NCI-H2196 treated with DMSO at 0.1 percent for 48 hours (cell line): Measurements from ENCODE around the gene WDR47.
"Not testable (repeated sequence)": the region's sequence is repeated elsewhere in the genome, so short reads cannot be mapped to it uniquely, and the experiment has no call there.

Experiments
- DNase-seq: peaks from one replicate; lab custom pipeline; 2025; ENCODE audit not compliant: unreplicated experiment; lab: John Stamatoyannopoulos, UW

Gene WDR47

DNA sequence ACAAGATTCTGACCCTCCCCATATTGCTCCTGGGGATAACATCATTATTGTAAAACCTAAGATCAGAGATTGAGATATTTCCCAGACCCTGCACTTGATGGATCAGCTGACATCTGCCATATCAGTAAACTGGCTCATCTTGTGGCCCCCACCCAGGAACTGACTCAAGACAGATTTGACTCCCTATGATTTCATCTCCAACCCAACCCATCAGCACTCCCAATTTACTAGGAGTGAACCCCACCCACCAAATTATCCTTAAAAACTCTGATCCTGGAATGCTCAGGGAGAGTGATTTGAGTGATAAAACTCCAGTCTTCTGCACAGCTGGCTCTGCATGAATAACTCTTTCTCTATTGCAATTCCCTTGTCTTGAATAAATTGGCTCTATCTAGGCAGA lies 72.6 kb downstream of the WDR47 start:
- DNase-seq = no peak

DNA sequence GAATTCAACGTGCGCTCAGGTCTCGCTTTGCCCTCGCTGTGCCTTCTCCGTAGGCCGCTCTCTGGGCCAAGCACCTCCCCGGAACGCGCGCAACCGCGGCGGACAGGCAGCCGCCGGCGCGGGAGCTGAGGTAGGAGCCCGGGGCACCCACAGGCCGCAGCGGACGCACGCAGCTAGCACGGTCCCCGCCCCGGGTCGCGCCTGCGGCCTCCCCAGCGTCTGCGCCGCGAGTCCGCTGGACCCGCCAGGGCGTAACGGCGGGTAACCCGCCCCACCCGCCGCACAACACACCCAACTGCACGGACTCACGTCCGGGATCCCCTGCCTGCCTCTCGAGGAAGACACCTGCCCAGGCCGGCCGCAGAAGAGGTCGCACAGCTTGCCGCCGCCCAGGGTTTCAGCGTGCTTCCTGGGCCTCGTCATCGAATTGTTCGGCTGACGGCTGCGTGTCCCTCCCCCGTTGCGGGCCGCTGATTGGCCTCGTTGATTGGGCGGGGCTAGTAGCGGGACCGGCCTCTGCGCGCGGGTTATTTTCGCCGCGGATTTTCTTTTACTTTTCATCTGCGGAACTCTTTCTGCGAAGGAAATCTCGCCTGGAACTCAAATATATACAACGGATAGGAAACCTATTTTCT lies 78.7 kb downstream of the WDR47 start, which contains the start of gene CLCC1:
Gene CLCC1 (minus strand): TSS at position 433 of the 635 bp plus-strand sequence. CDS start 13,047 bp downstream, outside the sequence.
- DNase-seq = peak; percentile 94

DNA sequence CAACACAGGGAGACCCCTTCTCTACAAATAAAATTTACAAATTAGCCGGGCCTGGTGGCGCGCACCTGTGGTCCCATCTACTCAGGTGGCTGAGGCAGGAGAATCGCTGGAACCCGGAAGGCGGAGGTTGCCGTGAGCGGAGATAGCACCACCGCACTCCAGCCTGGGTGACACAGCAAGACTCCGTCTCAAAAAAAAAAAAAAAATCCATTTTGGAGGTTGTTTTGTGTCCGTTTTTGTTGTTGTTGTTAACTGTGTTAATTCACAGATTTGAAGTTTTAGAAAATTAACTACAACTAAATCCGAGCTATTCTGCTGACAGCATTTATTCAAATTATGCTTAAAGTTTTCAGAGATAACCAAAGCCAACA lies 79.2 kb downstream of the WDR47 start:
- DNase-seq = no peak

DNA sequence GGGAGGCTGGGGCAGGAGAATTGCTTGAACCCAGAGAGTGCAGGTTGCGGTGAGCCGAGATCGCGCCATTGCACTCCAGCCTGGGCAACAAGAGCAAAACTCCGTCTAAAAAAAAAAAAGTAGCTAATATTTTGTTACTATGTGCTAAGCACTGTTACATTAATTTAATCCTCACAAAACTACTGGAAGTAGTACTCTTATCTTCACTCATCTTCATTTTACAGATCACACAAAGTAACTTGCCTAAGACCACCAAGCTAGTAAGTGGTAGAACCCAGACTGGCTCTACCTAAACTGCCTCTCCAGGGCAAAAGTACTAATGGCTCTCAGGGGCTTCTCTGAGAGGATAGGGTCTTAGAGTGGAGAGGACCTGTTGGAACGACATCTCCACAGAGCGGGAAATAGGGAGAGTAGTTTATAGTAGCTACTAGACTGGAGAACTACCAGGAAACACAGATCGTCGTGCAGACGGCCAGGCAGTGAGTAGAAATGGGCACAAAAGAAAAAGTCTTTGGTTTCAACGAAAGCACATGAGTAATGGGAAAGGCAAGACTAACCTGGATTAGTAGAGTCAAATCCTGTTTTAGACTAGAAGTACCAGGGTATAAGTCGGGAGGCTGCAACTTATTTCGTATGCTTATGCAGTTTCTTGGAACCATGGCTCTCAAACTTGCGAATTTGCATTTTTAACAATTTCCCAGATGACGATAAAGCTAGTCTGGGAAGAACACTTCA lies 80.0 kb downstream of the WDR47 start:
- DNase-seq = no peak

DNA sequence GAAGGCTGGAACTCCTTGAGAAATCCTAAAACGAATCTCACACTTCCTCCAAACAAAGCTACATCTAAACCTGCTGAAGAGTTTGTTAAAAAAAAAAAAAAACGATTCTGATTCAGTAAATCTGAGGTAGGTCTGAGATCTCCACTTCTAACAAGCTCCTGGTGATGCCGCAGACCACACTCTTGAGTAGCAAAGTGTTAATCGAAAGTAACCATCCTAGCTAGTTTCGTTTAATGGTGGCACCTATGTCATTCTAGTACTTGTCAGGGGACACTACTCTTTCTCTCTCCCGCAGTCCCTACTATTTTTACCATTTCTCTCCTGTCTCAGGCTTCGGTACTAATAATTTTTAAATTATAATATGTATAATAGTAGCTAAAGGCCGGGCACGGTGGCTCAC lies 80.7 kb downstream of the WDR47 start:
- no peak for DNase-seq

DNA sequence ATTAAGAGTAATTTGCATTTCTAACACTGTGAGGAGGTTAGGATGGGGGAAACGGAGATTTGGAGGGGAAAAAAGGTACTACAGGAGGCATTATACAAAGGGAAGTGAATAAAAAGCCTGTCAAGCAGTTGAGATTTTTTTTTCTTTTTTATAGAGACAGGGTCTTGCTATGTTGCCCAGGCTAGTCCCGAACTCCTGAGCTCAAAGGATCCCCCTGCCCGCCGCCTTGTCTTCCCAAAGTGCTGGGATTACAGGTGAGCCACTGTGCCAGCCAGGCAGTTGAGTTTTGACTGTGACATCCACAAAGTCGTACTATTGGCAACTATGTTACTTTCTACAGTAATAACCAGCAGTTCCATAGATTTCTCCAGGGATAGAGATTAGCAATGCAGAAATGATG lies 81.2 kb downstream of the WDR47 start:
- DNase-seq = no peak

DNA sequence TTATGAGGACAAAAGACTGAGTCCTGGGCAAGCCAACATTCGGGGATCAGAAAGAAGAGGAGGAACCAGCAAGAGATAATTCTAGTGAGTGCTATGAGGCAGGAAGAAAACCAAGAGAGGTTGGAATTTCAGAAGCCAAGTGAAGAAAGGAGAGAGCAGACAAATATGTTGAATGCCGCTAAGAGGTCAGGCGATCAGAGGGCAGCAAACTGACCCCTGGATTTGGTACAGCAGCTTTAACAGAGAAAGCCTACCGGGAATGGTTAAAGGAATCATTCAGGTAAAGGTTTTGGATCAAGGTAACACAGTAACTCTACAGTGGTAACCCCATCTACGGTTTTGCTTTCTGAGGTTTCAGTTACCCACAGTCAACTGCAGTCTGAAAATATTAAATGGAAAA lies 84.0 kb downstream of the WDR47 start:
- no peak for DNase-seq

DNA sequence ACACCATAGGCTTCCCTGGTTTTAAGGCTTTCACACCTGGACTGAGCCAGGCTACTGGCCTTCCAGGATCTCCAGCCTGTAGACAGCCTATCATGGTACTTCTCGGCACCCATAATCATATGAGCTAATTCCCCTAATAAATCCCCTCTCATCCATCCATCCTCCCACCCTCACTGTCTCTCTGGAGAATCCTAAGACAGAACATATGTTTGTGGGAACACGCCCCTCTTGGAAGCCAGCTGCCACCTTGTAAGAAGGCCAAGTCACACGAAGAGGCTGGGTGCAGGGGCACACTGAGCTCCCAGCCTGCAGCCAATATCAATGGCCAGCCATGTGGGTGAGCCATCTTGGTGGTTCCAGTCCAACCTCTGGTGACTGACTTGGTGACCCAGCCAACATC lies 86.0 kb downstream of the WDR47 start:
- no peak for DNase-seq

DNA sequence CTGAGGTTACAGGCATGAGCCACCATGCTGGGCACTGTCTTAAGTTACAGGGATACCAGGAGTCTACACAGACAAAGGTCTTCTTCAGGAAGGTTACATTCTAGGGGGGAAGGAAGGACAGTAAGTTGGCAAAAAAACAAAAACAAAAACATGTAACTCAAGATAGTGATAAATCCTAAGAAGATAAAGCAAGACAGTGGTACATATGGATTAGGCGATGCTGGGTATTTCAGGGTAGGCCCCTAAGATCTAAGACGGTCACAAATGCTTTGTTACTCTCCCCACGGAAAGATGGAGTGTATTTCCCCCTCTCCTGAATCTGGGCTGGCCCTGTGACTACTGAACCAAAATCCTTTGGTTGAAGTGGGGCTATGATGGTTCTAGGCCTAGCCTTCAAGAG lies 86.8 kb downstream of the WDR47 start:
- DNase-seq = no peak

DNA sequence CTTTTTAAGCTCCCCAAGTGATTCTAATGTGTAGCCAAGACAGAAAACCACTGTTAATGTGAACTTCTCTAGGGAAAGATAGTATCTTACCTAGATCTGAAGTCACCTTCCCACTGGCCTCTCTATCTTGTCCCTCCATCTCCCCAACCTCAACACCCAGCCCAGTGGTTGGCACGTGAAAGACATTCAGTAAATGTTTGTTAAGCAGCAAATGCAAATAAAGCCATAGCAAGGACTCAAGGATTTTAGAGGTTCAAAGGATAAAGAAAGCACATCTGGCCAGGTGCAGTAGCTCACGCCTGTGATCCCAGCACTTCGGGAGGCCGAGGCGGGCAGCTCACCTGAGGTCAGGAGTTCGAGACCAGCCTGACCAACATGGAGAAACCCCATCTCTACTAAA lies 88.5 kb downstream of the WDR47 start:
- DNase-seq = no peak

DNA sequence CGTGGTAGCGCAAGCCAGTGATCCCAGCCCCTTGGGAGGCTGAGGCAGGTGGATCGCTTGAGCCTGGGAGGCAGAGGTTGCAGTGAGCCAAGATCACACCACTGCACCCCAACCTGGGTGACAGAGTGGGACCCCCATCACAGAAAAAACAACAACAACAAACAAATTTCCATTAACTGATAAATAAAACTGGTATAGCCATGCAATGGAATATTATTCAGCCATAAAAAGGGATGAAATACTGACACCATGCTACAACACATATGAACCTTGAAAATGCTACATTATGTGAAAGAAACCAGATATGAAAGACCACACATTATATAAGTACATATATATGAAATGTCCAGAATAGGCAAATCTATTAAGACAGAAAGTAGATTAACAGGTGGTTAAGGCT lies 90.7 kb downstream of the WDR47 start:
- DNase-seq = no peak

DNA sequence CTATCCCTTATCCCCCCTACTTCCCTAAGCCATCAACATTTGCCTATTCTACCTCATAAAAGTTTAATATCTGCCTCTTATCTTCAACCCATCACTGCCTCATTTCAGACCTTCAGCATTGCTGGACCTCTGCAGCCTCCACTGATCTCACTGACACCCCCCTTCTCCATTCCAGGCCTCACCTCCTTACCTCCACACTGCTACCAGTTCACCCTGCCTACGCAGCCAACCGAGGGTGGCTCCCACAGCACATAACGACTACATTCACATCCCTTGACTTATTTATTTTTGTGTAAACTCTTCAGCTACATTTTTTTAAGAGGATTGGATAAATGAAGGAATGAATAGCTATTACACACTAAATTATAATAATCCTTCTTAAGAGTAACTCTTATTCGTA lies 92.9 kb downstream of the WDR47 start:
- no peak for DNase-seq

DNA sequence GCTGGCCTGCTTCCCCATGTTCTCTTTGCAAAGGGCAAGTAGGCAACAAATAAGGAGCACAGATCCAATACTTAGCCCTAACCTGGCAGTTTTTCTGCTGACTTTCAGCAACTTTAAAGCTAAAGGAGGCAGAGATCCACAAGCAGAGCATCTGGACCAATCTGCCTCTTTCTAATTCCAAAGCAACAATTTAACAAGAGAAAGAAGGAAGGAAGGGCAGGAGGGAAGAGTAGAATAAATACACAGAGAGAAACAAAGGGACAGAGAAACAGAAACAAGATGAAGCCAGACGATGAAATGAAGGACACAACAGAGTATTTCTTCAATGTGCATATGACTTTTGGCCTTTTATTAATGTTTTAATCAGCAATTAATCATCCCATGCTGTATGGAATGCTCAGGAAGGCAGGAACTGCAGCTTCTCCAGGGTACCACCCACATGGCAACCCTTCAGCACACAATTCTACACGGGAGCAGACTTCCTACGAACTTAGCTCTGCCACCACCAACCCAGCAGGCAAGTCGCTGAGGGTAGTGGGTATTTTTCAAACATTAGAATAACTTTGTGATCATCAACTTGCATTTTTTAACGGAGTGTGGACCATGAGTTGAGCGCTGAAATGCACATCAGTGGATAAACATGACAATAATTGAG lies 93.9 kb downstream of the WDR47 start:
- no peak for DNase-seq

DNA sequence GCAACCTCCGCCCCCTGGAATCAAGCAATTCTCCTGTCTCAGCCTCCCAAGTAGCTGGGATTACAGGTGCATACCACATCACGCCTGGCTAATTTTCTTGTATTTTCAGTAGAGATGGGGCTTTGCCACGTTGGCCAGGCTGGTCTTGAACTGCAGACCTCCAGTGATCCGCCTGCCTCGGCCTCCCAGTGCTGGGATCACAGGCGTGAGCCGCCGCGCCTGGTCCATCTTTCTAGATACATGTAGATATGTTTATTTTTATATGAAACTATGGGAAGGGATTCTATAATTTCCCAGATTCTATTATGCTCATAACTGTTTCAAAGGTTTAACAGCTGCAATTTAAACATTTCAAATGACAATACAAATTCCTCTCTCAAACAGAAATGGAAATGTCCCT lies 105.7 kb downstream of the WDR47 start:
- DNase-seq = no peak

DNA sequence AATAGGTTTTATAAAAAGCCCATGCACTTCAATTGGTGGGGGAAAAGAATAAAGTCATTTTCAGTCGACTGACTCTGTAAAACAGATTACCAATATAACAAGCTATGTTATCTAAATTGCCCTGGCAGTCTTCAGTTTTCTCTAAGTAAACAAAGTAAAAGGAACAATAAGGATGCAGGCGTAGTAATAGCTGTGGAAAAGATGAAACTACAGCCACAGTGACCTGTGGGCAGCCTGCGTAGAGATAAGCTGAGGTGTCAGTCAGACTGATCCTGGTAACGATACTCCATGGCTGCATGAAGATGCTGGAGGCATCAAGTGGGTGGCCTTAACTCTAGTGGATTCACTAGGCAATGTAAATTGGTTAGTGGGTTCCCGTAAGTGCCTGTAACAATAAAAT lies 108.0 kb downstream of the WDR47 start:
- DNase-seq = no peak

DNA sequence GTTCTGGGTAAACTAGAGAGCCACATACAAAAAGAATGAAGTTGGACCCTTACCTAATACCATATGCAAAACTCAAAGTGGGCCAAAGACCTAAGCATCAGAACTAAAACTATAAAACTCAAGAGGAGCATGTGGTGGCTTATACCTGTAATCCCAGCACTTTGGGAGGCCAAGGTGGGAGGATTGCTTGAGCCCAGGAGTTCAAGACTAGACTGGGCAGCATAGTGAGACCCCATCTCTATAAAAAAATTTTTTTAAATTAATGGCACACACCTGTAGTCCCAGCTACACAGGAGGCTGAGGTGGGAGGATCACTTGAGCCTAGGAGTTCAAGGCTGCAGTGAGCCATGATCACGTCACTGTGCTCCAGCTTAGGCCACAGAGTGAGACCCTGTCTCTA lies 114.3 kb downstream of the WDR47 start:
- not testable (repeated sequence) for DNase-seq

DNA sequence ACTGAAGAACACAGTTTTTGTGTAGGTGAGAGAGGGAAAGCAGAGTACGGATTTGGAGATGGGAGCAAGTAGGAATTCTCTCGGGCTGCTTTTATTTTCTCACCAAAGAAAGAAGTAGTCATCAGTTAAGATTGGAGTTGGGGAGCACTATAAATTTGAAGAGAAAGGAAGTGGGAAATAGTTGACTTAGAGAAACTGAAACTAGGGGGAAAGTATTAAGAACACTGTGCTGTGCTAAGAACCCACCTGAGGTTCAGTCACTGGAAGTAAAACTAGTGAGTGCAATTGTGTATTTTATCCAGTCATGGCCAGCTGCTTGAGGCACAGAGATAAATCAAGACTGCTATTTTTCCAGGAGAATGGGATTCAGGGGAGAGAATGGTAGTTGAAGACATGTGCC lies 116.0 kb downstream of the WDR47 start:
- DNase-seq = no peak
